ENCODE measurements around the gene NETO1.

NETO1 gene

DNA sequence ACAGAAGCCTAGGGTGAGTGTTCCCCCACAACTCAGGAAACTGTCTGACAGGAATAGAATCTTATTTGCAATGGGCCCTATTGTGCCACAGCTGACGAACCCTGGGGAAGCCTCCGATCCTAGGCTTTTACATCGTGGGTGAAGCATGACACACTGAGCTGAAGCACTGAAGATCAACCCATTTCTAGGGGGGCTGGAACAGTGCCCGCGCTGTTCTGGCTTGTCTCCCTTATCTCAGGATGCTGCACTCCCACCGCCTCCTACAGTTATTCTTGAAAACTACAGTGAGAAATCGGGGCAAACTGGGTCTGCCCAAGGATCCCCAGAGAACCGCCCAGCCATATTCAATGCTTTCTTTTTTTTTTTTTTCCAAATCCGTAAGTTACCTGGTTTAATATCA, 41.1 kb downstream of the NETO1 start (continued):
- TF ChIP-seq, protein P1, sequence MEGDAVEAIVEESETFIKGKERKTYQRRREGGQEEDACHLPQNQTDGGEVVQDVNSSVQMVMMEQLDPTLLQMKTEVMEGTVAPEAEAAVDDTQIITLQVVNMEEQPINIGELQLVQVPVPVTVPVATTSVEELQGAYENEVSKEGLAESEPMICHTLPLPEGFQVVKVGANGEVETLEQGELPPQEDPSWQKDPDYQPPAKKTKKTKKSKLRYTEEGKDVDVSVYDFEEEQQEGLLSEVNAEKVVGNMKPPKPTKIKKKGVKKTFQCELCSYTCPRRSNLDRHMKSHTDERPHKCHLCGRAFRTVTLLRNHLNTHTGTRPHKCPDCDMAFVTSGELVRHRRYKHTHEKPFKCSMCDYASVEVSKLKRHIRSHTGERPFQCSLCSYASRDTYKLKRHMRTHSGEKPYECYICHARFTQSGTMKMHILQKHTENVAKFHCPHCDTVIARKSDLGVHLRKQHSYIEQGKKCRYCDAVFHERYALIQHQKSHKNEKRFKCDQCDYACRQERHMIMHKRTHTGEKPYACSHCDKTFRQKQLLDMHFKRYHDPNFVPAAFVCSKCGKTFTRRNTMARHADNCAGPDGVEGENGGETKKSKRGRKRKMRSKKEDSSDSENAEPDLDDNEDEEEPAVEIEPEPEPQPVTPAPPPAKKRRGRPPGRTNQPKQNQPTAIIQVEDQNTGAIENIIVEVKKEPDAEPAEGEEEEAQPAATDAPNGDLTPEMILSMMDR (tag by site-specific recombination; IDR thresholded peaks at IDR 0.05), result no peak
- TF ChIP-seq MZF1 (tag by site-specific recombination; IDR thresholded peaks at IDR 0.05; ENCODE audit: borderline replicate concordance) (no peak), ZSCAN16 (tag by site-specific recombination; IDR thresholded peaks at IDR 0.05) (no peak), ZNF140 (tag by site-specific recombination; IDR thresholded peaks at IDR 0.05) (no peak)
- TF ChIP-seq, protein P2, sequence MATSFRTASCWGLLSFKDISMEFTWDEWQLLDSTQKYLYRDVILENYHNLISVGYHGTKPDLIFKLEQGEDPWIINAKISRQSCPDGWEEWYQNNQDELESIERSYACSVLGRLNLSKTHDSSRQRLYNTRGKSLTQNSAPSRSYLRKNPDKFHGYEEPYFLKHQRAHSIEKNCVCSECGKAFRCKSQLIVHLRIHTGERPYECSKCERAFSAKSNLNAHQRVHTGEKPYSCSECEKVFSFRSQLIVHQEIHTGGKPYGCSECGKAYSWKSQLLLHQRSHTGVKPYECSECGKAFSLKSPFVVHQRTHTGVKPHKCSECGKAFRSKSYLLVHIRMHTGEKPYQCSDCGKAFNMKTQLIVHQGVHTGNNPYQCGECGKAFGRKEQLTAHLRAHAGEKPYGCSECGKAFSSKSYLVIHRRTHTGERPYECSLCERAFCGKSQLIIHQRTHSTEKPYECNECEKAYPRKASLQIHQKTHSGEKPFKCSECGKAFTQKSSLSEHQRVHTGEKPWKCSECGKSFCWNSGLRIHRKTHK (tag by site-specific recombination; IDR thresholded peaks at IDR 0.05), result no peak
- TF ChIP-seq, protein P3, sequence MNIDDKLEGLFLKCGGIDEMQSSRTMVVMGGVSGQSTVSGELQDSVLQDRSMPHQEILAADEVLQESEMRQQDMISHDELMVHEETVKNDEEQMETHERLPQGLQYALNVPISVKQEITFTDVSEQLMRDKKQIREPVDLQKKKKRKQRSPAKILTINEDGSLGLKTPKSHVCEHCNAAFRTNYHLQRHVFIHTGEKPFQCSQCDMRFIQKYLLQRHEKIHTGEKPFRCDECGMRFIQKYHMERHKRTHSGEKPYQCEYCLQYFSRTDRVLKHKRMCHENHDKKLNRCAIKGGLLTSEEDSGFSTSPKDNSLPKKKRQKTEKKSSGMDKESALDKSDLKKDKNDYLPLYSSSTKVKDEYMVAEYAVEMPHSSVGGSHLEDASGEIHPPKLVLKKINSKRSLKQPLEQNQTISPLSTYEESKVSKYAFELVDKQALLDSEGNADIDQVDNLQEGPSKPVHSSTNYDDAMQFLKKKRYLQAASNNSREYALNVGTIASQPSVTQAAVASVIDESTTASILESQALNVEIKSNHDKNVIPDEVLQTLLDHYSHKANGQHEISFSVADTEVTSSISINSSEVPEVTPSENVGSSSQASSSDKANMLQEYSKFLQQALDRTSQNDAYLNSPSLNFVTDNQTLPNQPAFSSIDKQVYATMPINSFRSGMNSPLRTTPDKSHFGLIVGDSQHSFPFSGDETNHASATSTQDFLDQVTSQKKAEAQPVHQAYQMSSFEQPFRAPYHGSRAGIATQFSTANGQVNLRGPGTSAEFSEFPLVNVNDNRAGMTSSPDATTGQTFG (tag by site-specific recombination; IDR thresholded peaks at IDR 0.05; ENCODE audit: borderline replicate concordance), result no peak
- TF ChIP-seq, protein P4, sequence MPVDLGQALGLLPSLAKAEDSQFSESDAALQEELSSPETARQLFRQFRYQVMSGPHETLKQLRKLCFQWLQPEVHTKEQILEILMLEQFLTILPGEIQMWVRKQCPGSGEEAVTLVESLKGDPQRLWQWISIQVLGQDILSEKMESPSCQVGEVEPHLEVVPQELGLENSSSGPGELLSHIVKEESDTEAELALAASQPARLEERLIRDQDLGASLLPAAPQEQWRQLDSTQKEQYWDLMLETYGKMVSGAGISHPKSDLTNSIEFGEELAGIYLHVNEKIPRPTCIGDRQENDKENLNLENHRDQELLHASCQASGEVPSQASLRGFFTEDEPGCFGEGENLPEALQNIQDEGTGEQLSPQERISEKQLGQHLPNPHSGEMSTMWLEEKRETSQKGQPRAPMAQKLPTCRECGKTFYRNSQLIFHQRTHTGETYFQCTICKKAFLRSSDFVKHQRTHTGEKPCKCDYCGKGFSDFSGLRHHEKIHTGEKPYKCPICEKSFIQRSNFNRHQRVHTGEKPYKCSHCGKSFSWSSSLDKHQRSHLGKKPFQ (tag by site-specific recombination; IDR thresholded peaks at IDR 0.05), result no peak
- TF ChIP-seq, protein P5, sequence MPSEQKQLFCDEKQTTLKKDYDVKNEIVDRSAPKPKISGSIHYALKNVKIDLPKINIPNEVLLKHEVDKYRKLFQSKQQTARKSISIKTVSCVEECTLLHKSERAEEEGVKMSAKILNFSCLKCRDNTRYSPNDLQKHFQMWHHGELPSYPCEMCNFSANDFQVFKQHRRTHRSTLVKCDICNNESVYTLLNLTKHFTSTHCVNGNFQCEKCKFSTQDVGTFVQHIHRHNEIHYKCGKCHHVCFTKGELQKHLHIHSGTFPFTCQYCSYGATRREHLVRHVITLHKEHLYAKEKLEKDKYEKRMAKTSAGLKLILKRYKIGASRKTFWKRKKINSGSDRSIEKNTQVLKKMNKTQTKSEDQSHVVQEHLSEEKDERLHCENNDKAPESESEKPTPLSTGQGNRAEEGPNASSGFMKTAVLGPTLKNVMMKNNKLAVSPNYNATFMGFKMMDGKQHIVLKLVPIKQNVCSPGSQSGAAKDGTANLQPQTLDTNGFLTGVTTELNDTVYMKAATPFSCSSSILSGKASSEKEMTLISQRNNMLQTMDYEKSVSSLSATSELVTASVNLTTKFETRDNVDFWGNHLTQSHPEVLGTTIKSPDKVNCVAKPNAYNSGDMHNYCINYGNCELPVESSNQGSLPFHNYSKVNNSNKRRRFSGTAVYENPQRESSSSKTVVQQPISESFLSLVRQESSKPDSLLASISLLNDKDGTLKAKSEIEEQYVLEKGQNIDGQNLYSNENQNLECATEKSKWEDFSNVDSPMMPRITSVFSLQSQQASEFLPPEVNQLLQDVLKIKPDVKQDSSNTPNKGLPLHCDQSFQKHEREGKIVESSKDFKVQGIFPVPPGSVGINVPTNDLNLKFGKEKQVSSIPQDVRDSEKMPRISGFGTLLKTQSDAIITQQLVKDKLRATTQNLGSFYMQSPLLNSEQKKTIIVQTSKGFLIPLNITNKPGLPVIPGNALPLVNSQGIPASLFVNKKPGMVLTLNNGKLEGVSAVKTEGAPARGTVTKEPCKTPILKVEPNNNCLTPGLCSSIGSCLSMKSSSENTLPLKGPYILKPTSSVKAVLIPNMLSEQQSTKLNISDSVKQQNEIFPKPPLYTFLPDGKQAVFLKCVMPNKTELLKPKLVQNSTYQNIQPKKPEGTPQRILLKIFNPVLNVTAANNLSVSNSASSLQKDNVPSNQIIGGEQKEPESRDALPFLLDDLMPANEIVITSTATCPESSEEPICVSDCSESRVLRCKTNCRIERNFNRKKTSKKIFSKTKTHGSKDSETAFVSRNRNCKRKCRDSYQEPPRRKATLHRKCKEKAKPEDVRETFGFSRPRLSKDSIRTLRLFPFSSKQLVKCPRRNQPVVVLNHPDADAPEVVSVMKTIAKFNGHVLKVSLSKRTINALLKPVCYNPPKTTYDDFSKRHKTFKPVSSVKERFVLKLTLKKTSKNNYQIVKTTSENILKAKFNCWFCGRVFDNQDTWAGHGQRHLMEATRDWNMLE (tag by site-specific recombination; conservative IDR thresholded peaks at IDR 0.05; ENCODE audit: low read depth), result no peak
- TF ChIP-seq, protein P6, sequence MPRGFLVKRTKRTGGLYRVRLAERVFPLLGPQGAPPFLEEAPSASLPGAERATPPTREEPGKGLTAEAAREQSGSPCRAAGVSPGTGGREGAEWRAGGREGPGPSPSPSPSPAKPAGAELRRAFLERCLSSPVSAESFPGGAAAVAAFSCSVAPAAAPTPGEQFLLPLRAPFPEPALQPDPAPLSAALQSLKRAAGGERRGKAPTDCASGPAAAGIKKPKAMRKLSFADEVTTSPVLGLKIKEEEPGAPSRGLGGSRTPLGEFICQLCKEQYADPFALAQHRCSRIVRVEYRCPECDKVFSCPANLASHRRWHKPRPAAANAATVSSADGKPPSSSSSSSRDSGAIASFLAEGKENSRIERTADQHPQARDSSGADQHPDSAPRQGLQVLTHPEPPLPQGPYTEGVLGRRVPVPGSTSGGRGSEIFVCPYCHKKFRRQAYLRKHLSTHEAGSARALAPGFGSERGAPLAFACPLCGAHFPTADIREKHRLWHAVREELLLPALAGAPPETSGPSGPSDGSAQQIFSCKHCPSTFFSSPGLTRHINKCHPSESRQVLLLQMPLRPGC (tag by site-specific recombination; IDR thresholded peaks at IDR 0.05), result no peak

DNA sequence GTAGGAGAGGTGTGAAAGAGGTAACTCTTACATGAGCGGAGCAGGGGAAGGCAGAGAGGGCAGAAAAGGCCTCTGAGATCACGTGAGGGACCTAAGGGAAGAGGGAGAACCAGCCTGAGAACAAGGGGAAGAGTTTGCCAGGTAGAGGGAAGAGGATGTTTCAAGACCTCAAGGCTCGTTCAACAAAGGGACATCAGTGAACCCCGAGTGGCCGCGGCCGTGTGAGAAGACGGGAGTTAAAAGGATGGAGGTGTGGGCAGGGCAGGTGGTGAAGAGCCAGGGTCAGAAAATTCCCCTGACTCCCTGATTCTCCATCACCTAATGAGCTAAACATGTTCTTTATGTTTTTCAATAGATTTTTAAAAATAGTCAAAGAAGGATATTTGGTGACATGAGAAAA, 44.4 kb downstream of the NETO1 start:
- no peaks in the 10 kb centered on the region for H3K4me1 ChIP-seq (ENCODE audit: control insufficient read depth, insufficient read depth, low read length)
- no peak for TF ChIP-seq ZBTB21 (tag by site-specific recombination; IDR thresholded peaks at IDR 0.05)
- TF ChIP-seq KLF9 (tag by site-specific recombination; IDR thresholded peaks at IDR 0.05; ENCODE audit: low read depth), result no peak
- no peak for TF ChIP-seq ZNF311 (tag by site-specific recombination; IDR thresholded peaks at IDR 0.05; ENCODE audit: borderline replicate concordance)
- no peak for TF ChIP-seq ZNF561 (tag by site-specific recombination; IDR thresholded peaks at IDR 0.05; ENCODE audit: borderline replicate concordance)
- TF ChIP-seq ZNF16 (tag by site-specific recombination; IDR thresholded peaks at IDR 0.05; ENCODE audit: low read depth), result no peak
- TF ChIP-seq, protein P7, sequence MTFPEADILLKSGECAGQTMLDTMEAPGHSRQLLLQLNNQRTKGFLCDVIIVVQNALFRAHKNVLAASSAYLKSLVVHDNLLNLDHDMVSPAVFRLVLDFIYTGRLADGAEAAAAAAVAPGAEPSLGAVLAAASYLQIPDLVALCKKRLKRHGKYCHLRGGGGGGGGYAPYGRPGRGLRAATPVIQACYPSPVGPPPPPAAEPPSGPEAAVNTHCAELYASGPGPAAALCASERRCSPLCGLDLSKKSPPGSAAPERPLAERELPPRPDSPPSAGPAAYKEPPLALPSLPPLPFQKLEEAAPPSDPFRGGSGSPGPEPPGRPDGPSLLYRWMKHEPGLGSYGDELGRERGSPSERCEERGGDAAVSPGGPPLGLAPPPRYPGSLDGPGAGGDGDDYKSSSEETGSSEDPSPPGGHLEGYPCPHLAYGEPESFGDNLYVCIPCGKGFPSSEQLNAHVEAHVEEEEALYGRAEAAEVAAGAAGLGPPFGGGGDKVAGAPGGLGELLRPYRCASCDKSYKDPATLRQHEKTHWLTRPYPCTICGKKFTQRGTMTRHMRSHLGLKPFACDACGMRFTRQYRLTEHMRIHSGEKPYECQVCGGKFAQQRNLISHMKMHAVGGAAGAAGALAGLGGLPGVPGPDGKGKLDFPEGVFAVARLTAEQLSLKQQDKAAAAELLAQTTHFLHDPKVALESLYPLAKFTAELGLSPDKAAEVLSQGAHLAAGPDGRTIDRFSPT (tag by site-specific recombination; IDR thresholded peaks at IDR 0.05), result no peak
- TF ChIP-seq ZNF37A (tag by site-specific recombination; IDR thresholded peaks at IDR 0.05), result no peak
- no peak for TF ChIP-seq SP2 (tag by site-specific recombination; IDR thresholded peaks at IDR 0.05)
- TF ChIP-seq ZFP37 (tag by site-specific recombination; IDR thresholded peaks at IDR 0.05), result no peak
- TF ChIP-seq ZNF664 (tag by site-specific recombination; IDR thresholded peaks at IDR 0.05), result no peak
- TF ChIP-seq ZNF791 (tag by site-specific recombination; IDR thresholded peaks at IDR 0.05), result no peak
- no peaks in the 10 kb centered on the region for H3K36me3 ChIP-seq (ENCODE audit: control insufficient read depth in 2 of 2, insufficient read depth in 1 of 2, low read length in 2 of 2)
- no peaks in the 10 kb centered on the region for H3K9me3 ChIP-seq (ENCODE audit: control insufficient read depth, insufficient read depth, low read depth, low read length)
- ChIA-PET POLR2A (no interaction called here), CTCF (no interaction called here)
- H3K27ac ChIP-seq (ENCODE audit: extremely low read depth, low read depth, low read length), result no peak overlapping the region
- H3K4me3 ChIP-seq (ENCODE audit: low read depth, low read length), result no peak overlapping the region

All from HEK293 (cell line).